ENCODE results near the gene AGFG1.

The AGFG1 gene, protein sequence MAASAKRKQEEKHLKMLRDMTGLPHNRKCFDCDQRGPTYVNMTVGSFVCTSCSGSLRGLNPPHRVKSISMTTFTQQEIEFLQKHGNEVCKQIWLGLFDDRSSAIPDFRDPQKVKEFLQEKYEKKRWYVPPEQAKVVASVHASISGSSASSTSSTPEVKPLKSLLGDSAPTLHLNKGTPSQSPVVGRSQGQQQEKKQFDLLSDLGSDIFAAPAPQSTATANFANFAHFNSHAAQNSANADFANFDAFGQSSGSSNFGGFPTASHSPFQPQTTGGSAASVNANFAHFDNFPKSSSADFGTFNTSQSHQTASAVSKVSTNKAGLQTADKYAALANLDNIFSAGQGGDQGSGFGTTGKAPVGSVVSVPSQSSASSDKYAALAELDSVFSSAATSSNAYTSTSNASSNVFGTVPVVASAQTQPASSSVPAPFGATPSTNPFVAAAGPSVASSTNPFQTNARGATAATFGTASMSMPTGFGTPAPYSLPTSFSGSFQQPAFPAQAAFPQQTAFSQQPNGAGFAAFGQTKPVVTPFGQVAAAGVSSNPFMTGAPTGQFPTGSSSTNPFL

GRCh38 chr2:227471924-227472264, at the start of gene AGFG1:
AGFG1 (plus strand) TSS chr2:227472156; CDS start chr2:227472422, 266 bp downstream.
- peak; percentile 94 for DNase-seq (ENCODE audit: low spot score)

GRCh38 chr2:227423656-227424499, 48.1 kb upstream of the AGFG1 start:
- DNase-seq (ENCODE audit: low spot score) = no peak

- DNase-seq (ENCODE audit: low spot score) = no peak
These were observed 43.1 kb upstream of the AGFG1 start for GRCh38 chr2:227428731-227429285.

- DNase-seq (ENCODE audit: low spot score) = no peak
These were observed 41.3 kb upstream of the AGFG1 start for GRCh38 chr2:227430639-227431038.

- no peak for DNase-seq (ENCODE audit: low spot score)
These were observed 38.8 kb upstream of the AGFG1 start for GRCh38 chr2:227433171-227433570.

DNA sequence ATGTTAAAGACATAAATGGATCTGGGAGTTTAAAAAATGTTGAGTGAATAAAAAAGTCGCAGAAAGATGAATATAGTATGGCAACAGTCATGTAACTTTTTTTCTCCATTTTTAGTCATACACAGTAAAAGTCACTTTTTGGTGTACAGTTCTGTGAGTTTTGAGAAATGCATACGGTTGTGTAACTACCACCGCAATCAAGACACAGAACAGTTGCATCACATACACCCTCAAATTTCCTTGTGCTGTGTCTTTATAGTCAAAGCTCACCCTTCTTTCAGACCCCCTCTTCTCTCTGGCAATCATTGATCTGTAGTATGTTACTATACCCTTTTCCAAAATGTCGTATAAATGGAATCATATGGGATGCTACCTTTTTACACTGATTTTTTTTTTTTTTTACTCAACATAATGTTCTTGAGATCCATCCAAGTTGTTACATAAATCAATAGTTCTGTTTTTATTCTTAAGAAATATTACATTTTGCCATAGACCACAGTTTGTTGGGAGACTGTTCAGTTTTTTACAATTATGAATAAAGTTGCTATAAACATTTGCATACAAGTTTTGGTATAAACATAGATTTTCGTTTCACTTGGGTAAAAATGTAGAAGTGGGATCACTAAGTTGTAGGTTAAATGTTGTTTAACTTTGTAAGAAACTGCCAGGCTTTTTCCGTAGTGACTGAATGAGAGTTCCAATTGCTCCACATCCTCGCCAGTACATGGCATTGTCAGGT, 35.4 kb upstream of the AGFG1 start:
- DNase-seq (ENCODE audit: low spot score) = no peak

- no peak for DNase-seq (ENCODE audit: low spot score)
These were observed 32.7 kb upstream of the AGFG1 start for GRCh38 chr2:227439214-227439613.

DNA sequence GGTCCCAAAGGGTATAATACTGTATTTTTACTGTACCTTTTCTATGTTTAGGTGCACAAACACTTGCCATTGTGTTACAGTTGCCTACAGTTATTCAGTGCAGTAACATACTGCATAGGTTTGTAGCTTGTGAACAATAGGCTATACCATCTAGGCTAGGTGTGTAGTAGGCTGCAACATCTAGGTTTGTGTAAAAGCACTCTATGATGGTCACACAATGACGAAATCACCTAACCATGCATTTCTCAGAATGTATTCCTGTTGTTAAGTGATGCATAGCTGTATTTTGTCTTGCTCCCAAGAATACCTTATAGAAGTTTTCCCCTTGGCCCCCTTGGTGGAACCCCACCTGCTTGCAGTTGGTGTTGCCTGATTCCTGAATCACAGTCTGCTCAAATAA, 29.3 kb upstream of the AGFG1 start:
- no peak for DNase-seq (ENCODE audit: low spot score)

DNA sequence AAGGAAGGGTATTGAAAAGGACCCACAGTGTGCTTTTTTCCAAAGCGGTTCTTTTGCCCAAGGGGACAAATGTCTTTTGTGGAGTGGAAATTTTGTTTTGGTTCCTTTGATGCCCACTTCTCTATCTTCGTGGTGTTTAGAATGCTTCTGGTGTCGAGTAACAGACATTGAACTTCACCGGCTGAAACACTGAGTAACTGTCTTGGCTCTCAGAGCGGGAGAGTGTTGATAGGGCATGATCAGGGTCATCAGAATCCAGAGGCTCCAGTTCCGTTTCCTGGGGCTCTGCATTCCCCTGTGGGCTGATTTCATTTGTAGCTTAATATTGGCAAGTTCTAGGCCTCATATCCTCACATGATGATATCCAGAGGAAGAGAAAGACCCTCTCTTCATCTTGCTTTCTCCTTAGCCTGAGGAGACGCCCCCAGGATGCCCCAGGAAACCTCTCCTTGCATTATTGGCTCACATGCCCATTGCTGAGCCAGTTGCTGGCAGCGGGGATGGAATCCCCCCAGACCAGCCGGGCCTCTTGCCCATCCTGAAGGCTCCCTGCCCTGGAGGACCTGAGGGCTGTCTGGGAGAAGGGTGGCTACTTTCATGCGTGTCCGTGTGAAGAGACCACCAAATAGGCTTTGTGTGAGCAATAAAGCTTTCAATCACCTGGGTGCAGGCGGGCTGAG, 27.9 kb upstream of the AGFG1 start:
- no peak for DNase-seq (ENCODE audit: low spot score)

DNA sequence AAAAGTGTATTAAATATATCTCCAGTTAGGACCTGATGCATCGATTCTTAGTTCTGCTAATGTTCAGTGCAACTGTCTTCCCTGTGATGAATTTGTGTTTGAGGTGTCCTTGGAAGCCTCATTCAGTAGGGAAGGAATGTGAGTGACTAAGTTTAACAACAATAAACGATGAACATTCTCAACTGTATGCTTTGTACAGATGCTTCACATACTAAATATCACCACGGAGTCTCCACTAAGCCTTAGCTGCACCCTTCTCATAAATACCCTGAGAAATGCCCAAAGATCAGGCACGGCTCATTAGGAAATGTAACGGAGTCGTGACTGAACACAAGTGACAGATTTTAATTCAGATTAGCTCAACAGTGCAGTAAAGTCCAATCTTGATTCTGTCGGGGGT, 24.4 kb upstream of the AGFG1 start:
- peak; percentile 59 for DNase-seq (ENCODE audit: low spot score)

GRCh38 chr2:227450311-227450841, 21.6 kb upstream of the AGFG1 start:
- DNase-seq (ENCODE audit: low spot score) = no peak

DNA sequence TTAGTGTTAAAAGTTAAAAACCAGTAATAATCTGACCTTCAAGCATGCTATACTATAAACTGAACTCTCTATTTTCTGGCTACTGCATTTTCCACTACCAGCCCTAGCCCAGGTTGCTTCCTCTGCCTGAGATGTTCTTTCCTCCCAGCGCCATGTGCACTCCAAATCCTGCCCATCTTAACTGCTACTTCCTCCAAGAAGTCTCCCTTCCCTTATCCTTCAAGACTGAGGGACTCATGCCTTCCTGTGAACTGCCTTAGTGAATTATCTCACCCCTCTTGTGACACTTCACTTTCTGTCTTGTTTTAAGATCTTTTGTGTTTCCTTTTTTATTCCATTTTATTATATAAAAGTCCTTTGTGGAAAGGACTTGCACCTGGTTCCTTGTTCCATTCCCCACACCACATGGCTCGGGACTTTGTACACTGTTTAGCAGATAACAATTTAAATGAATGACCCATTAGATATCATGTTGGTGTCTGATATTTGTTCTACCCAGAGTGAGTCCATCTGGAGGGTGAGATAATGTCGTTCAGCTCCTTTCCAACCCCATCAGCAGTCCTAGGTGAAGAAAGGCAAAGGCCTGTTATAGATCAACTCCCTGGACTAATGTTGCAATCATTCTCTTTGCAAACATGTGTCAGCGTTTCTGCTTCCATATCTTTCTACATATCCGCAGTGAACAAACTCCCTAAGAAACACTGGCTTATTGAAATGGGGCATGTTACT, 20.9 kb upstream of the AGFG1 start:
- DNase-seq (ENCODE audit: low spot score) = peak; percentile 40

GRCh38 chr2:227451655-227451992, 20.3 kb upstream of the AGFG1 start:
- DNase-seq (ENCODE audit: low spot score) = no peak

- no peak for DNase-seq (ENCODE audit: low spot score)
These were observed 18.1 kb upstream of the AGFG1 start for GRCh38 chr2:227453810-227454209.

DNA sequence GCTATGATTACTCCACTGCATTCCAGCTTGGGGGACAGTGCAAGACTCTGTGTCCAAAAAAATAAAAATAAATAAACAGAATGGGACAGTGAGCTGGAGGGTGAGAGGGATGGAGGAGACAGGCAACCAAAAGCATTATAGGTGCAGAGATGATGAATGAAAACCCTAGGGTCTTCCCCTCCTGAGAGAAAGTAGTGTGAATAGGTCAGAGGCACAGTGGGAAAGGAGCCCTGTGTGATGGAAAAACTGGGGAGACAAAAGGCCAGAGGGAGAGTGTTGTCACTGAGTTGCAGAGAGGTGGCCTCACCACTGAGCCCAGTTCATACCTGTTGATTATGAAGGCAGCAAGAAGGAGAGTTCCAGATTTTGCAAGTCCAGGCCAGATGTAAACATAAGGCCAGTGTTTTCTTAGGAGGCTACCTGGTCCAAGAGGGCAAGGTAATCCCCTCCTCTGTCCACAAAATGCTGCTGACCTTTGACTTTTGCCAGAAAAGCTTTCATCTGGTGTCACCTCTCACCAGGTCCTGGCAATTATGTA, 17.6 kb upstream of the AGFG1 start:
- no peak for DNase-seq (ENCODE audit: low spot score)

GRCh38 chr2:227455200-227455599, 16.8 kb upstream of the AGFG1 start:
- DNase-seq (ENCODE audit: low spot score) = no peak

DNA sequence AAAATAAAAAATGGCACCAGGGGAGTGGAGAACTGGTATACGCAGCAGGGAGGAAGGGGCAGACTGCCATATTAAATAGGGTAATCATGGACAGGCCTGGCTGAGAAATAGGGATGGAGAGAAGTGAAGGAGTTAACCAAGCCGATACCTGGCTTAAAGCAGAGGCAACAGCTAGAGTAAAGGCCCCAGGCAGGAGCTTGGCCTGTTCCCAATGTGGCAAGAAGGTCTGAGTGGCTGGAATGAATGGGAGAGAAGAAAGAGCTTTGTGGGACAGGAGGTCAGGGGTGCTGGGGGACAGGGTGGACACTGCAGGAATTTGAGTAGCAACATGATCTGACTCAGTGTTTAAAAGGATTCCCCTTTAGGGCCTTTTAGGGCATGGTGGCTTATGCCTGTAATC, 15.9 kb upstream of the AGFG1 start:
- no peak for DNase-seq (ENCODE audit: low spot score)

- no peak for DNase-seq (ENCODE audit: low spot score)
These were observed 15.2 kb upstream of the AGFG1 start for GRCh38 chr2:227456772-227457171.

GRCh38 chr2:227460070-227460485, 11.9 kb upstream of the AGFG1 start:
- peak; percentile 24 for DNase-seq (ENCODE audit: low spot score)

DNA sequence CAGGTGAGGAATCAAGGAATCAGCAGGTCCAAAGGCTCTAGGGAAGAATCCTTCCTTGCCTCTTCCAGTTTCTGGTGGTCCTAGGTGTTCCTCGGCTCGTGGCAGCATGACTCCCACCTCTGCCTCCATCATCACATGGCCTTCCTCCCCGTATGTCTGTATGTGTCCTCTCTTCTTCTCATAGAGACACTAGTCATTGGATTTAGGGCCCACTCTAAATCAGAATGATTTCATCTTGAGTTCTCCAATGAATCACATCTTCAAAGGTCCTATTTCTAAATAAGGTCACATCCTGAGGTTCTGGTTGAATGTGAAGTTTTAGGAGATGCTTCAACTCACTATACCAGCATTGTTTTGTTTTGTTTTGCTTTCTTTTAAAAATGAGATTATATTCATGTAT, 11.1 kb upstream of the AGFG1 start:
- no peak for DNase-seq (ENCODE audit: low spot score)

Measured in AG20443 (cell line).